GM10266 (cell line): ENCODE measurements around the gene ACKR3.

Experiments used
- DNase-seq: peaks from one replicate; pipeline ENCODE4 v3.0.0; 2012; ENCODE audit errors: extremely low spot score
- CTCF ChIP-seq: IDR thresholded peaks from 2 replicates; pipeline ENCODE4 v1.5.1; 2012; ENCODE audit warnings: mild to moderate bottlenecking, low read depth; ENCODE audit not compliant: control insufficient read depth, insufficient read depth; ENCODE audit errors: missing control alignments

The ACKR3 gene

GRCh38 chr2:236574000-236574399 lies 4.4 kb downstream of the ACKR3 start:
- no peak for TF ChIP-seq CTCF
- no peak for DNase-seq

GRCh38 chr2:236574424-236575145 lies 5.0 kb downstream of the ACKR3 start:
- DNase-seq = no peak
- no peak for TF ChIP-seq CTCF

GRCh38 chr2:236575510-236575909 lies 5.9 kb downstream of the ACKR3 start:
- no peak for TF ChIP-seq CTCF

GRCh38 chr2:236576087-236576486 lies 6.5 kb downstream of the ACKR3 start:
- DNase-seq = no peak
- no peak for TF ChIP-seq CTCF

More at GRCh38 chr2:236575510-236575909, 5.9 kb downstream of the ACKR3 start:
- no peak for DNase-seq

GRCh38 chr2:236576953-236577352 lies 7.3 kb downstream of the ACKR3 start:
- DNase-seq = no peak
- TF ChIP-seq CTCF = no peak

- TF ChIP-seq CTCF = no peak
- no peak for DNase-seq
Observed at GRCh38 chr2:236577481-236578410, 8.1 kb downstream of the ACKR3 start.
